ENCODE results near the gene TECR. TPM values are rescaled to one million over a fixed set of nuclear protein-coding genes. Genes with fewer than 3 reads are reported as not detected.

Gene TECR
- total RNA-seq, 1 experiment from 2014 or later, result 294 TPM

GRCh38 chr19:14576363-14576762 is 47.0 kb downstream of the TECR start:
- BruUV-seq (replicated peaks), result no TSS peak
- DNase-seq, result peak in 1 of 2 experiments; percentile 17
- H3K9me3 ChIP-seq (ENCODE audit: insufficient read depth, low read depth), result no peaks in the 10 kb centered on the region
- H3F3A ChIP-seq (ENCODE audit: insufficient read depth, low read depth), result peaks cover 15% of the 10 kb centered on the region; the same call in 1 of the 2 replicates
- H3K9me2 ChIP-seq (ENCODE audit: insufficient read depth), result no peaks in the 10 kb centered on the region
- H3K27ac ChIP-seq, result no peak overlapping the region
- no peaks in the 10 kb centered on the region for H3K36me3 ChIP-seq (ENCODE audit: low read depth)
- no peaks in the 10 kb centered on the region for H3K27me3 ChIP-seq (ENCODE audit: insufficient read depth, low read depth)
- no peak overlapping the region for H3K4me3 ChIP-seq
- H4K20me1 ChIP-seq (ENCODE audit: insufficient read depth), result no peaks in the 10 kb centered on the region
- H3K4me1 ChIP-seq (replicated peaks; ENCODE audit: insufficient read depth), result peaks cover 5% of the 10 kb centered on the region; the same call in 1 of the 2 replicates
- POLR2A ChIA-PET (ENCODE audit: unreplicated experiment), result no interaction called here
- CTCF ChIA-PET, result interaction anchor here (0.7 kb wide), 1 partner anchor 713 kb away, joined by 4 read pairs; no protein-coding TSS in a partner anchor
- H3K79me2 ChIP-seq (ENCODE audit: low read depth), result peaks cover 4% of the 10 kb centered on the region
- TF ChIP-seq EZH2 (IDR thresholded peaks at IDR 0.05; ENCODE audit: low read depth), result no peak
- TF ChIP-seq CTCF (conservative IDR thresholded peaks at IDR 0.05), result no peak
- no peak overlapping the region for H2AFZ ChIP-seq
- no peak overlapping the region for H3K4me2 ChIP-seq
- intact Hi-C loops (cut with micrococcal nuclease; ENCODE audit: unreplicated experiment), result no loop called here

- Histone ChIP-seq H3K9me2 (ENCODE audit: insufficient read depth) (no peaks in the 10 kb centered on the region), H2AFZ (no peak overlapping the region), H3K4me1 (replicated peaks; ENCODE audit: insufficient read depth) (peaks cover 5% of the 10 kb centered on the region; the same call in 1 of the 2 replicates), H3K79me2 (ENCODE audit: low read depth) (no peaks in the 10 kb centered on the region), H4K20me1 (ENCODE audit: insufficient read depth) (no peaks in the 10 kb centered on the region), H3K9me3 (ENCODE audit: insufficient read depth, low read depth) (no peaks in the 10 kb centered on the region), H3K4me3 (no peak overlapping the region), H3K4me2 (no peak overlapping the region), H3K36me3 (ENCODE audit: low read depth) (no peaks in the 10 kb centered on the region), H3K27ac (no peak overlapping the region), H3F3A (ENCODE audit: insufficient read depth, low read depth) (peaks cover 15% of the 10 kb centered on the region; the same call in 1 of the 2 replicates), H3K27me3 (ENCODE audit: insufficient read depth, low read depth) (no peaks in the 10 kb centered on the region)
- POLR2A ChIA-PET (ENCODE audit: unreplicated experiment), result no interaction called here
- CTCF ChIA-PET, result interaction anchor here (0.7 kb wide), 1 partner anchor 712 kb away, joined by 4 read pairs; no protein-coding TSS in a partner anchor
- no TSS peak for BruUV-seq (replicated peaks)
- DNase-seq, result no peak
- TF ChIP-seq CTCF (conservative IDR thresholded peaks at IDR 0.05) (no peak), EZH2 (IDR thresholded peaks at IDR 0.05; ENCODE audit: low read depth) (no peak)
- intact Hi-C loops (cut with micrococcal nuclease; ENCODE audit: unreplicated experiment), result no loop called here
Observed at GRCh38 chr19:14577264-14577663, 47.9 kb downstream of the TECR start.

- no peaks in the 10 kb centered on the region for H3K36me3 ChIP-seq (ENCODE audit: low read depth)
- TF ChIP-seq CTCF (conservative IDR thresholded peaks at IDR 0.05), result no peak
- no peak for TF ChIP-seq EZH2 (IDR thresholded peaks at IDR 0.05; ENCODE audit: low read depth)
- no peaks in the 10 kb centered on the region for H3K9me2 ChIP-seq (ENCODE audit: insufficient read depth)
- H3K27ac ChIP-seq, result no peak overlapping the region
- H3K9me3 ChIP-seq (ENCODE audit: insufficient read depth, low read depth), result no peaks in the 10 kb centered on the region
- H3K27me3 ChIP-seq (ENCODE audit: insufficient read depth, low read depth), result no peaks in the 10 kb centered on the region
- no peak for DNase-seq
- intact Hi-C loops (cut with micrococcal nuclease; ENCODE audit: unreplicated experiment), result no loop called here
- peaks cover 5% of the 10 kb centered on the region; the same call in 1 of the 2 replicates for H3K4me1 ChIP-seq (replicated peaks; ENCODE audit: insufficient read depth)
- ChIA-PET POLR2A (ENCODE audit: unreplicated experiment) (no interaction called here), CTCF (no interaction called here)
- no peak overlapping the region for H3K4me2 ChIP-seq
- no peak overlapping the region for H2AFZ ChIP-seq
- H3K79me2 ChIP-seq (ENCODE audit: low read depth), result no peaks in the 10 kb centered on the region
- no peaks in the 10 kb centered on the region for H4K20me1 ChIP-seq (ENCODE audit: insufficient read depth)
- H3K4me3 ChIP-seq, result no peak overlapping the region
- H3F3A ChIP-seq (ENCODE audit: insufficient read depth, low read depth), result peaks cover 15% of the 10 kb centered on the region; the same call in 1 of the 2 replicates
- no TSS peak for BruUV-seq (replicated peaks)
Observed at GRCh38 chr19:14577885-14578427, 48.6 kb downstream of the TECR start.
